Right cardiac atrium (tissue), 5 donors: ENCODE results near the gene PIK3CD. TPM values are rescaled to one million over a fixed set of nuclear protein-coding genes. Genes with fewer than 3 reads are reported as not detected.
"Not testable (repeated sequence)": the region's sequence is repeated elsewhere in the genome, so short reads cannot be mapped to it uniquely, and the experiment has no call there.

Experiments used
- ATAC-seq, 2 donors: fragments of 200-7000 bp; cut with Tn5 transposase; one replicate each; pipeline versions ENCODE4 v1.8.0 to v1.9.1; 2020; ENCODE audit warnings: moderate library complexity in 2 of 2, mild to moderate bottlenecking in 1 of 2
- DNase-seq, 3 donors: peaks; one replicate each; pipeline ENCODE4 v3.0.0-alpha.2; 2020
- H3K27ac ChIP-seq: one replicate; pipeline ENCODE4 v1.5.1; 2013; ENCODE audit warnings: mild to moderate bottlenecking, low read length, control low read depth, moderate library complexity
- H3K27me3 ChIP-seq: one replicate; pipeline ENCODE4 v1.6.1; 2013; ENCODE audit not compliant: control insufficient read depth, insufficient read depth
- H3K4me1 ChIP-seq: one replicate; pipeline ENCODE4 v1.6.1; 2013; ENCODE audit warnings: low read length; ENCODE audit not compliant: control insufficient read depth, insufficient read depth
- H3K4me3 ChIP-seq: one replicate; pipeline ENCODE4 v1.5.1; 2013; ENCODE audit warnings: low read length, control low read depth
- H3K9me3 ChIP-seq: one replicate; pipeline ENCODE4 v1.6.1; 2013; ENCODE audit warnings: low read length; ENCODE audit not compliant: control insufficient read depth
- WGBS: extraction: QIAGEN DNeasy Blood & Tissue Kit; methylation state at CpG from one replicate; pipeline ENCODE4 v1.1.7; 2013; 5-methylcytosine and 5-hydroxymethylcytosine counted together
- intact Hi-C, 4 donors: fragments of 100-400 bp; cut with DNase I; formaldehyde crosslinking; loops; one replicate each; pipeline versions ENCODE4 v1.11.0 to v1.14.0; 2022 to 2023
- polyA plus RNA-seq: library from polyadenylated mRNA; stranded (reverse); fragments of 200-250 nt; gene quantifications from one replicate; pipeline ENCODE4 v1.2.3, GENCODE V29; 2013
- total RNA-seq, 4 donors: library from RNA; stranded (reverse); fragmentation: NEBNext Ultra II Directional; extraction: Animal tissue kit (Norgen Biotek cat#: 25700); gene quantifications; one replicate each; pipeline ENCODE4 v1.2.1, GENCODE V29; 2021
- donor health status: healthy with polysubstance abuse.
- donor health status: DM: no; HTN: yes; CAD: no.
- donor health status: DM: no; HTN: no; CAD: no.
- donor health status: DM: no; HTN: yes; CAD: no; lungs with severe emphysema.
- donor health status: DM: yes; HTN: yes; CAD: no.

Gene PIK3CD
- total and polyA plus RNA-seq, 5 donors = 3.0 to 5.9 (median 4.5) TPM

- H3K4me3 ChIP-seq, ATAC-seq, H3K27ac ChIP-seq, DNase-seq, H3K4me1 ChIP-seq, H3K27me3 ChIP-seq, H3K9me3 ChIP-seq: not testable (repeated sequence)
- WGBS = 96% methylated on average over 3 of the region's 3 CpGs
- intact Hi-C loops = loop anchor here in 3 of 4 donors (5.0 to 10.0 kb wide), 2 partner anchors 240 to 242 kb away; no protein-coding TSS in a partner anchor
Measured at GRCh38 chr1:9625030-9625429, 26.5 kb upstream of the PIK3CD start.

- Histone ChIP-seq H3K27ac (no peak overlapping the region), H3K9me3 (no peaks in the 10 kb centered on the region), H3K4me1 (no peaks in the 10 kb centered on the region), H3K4me3 (no peak overlapping the region), H3K27me3 (no peaks in the 10 kb centered on the region)
- DNase-seq = no peak
- intact Hi-C loops = loop anchor here in 3 of 4 donors (5.0 to 10.0 kb wide), 2 partner anchors 239 to 241 kb away; no protein-coding TSS in a partner anchor
- WGBS = 74% methylated on average over 9 of the region's 9 CpGs
- no peak for ATAC-seq
Measured at GRCh38 chr1:9626201-9626608, 25.3 kb upstream of the PIK3CD start.

- H3K4me3 ChIP-seq = no peak overlapping the region
- DNase-seq (no peak), ATAC-seq (no peak)
- intact Hi-C loops = loop anchor here in 3 of 4 donors (5.0 to 10.0 kb wide), 2 partner anchors 236 to 239 kb away; no protein-coding TSS in a partner anchor
- H3K9me3 ChIP-seq = no peaks in the 10 kb centered on the region
- H3K27ac ChIP-seq = no peak overlapping the region
- no peaks in the 10 kb centered on the region for H3K4me1 ChIP-seq
- H3K27me3 ChIP-seq = no peaks in the 10 kb centered on the region
- 70% methylated on average over 23 of the region's 23 CpGs for WGBS
Measured at GRCh38 chr1:9628541-9629444, 22.7 kb upstream of the PIK3CD start.

- intact Hi-C loops = loop anchor here in 3 of 4 donors (5.0 to 10.0 kb wide), 2 partner anchors 235 to 238 kb away; no protein-coding TSS in a partner anchor
- Histone ChIP-seq H3K27me3 (no peaks in the 10 kb centered on the region), H3K4me1 (no peaks in the 10 kb centered on the region), H3K9me3 (no peaks in the 10 kb centered on the region), H3K27ac (no peak overlapping the region), H3K4me3 (no peak overlapping the region)
- peak; percentile 55 to 85 (median 81) for DNase-seq
- WGBS = 47% methylated on average over 29 of the region's 29 CpGs
- peak; percentile 42 to 51 for ATAC-seq
Measured at GRCh38 chr1:9629445-9630201, 21.9 kb upstream of the PIK3CD start.

- Histone ChIP-seq H3K9me3 (no peaks in the 10 kb centered on the region), H3K27me3 (no peaks in the 10 kb centered on the region), H3K4me3 (no peak overlapping the region), H3K27ac (no peak overlapping the region), H3K4me1 (no peaks in the 10 kb centered on the region)
- DNase-seq (no peak), ATAC-seq (no peak)
- 79% methylated on average over 8 of the region's 8 CpGs for WGBS
- intact Hi-C loops = no loop called here
Measured at GRCh38 chr1:9630331-9631111, 21.0 kb upstream of the PIK3CD start.

- Histone ChIP-seq H3K27me3 (no peaks in the 10 kb centered on the region), H3K9me3 (no peaks in the 10 kb centered on the region), H3K4me1 (no peaks in the 10 kb centered on the region), H3K27ac (no peak overlapping the region), H3K4me3 (no peak overlapping the region)
- DNase-seq (no peak), ATAC-seq (no peak)
- WGBS = 90% methylated on average over 3 of the region's 3 CpGs
- intact Hi-C loops = no loop called here
Measured at GRCh38 chr1:9631613-9632012, 19.9 kb upstream of the PIK3CD start.

- 80% methylated on average over 6 of the region's 6 CpGs for WGBS
- H3K4me1 ChIP-seq = no peaks in the 10 kb centered on the region
- H3K27ac ChIP-seq = no peak overlapping the region
- H3K9me3 ChIP-seq = no peaks in the 10 kb centered on the region
- DNase-seq (no peak), ATAC-seq (no peak)
- intact Hi-C loops = no loop called here
- H3K27me3 ChIP-seq = no peaks in the 10 kb centered on the region
- no peak overlapping the region for H3K4me3 ChIP-seq
Measured at GRCh38 chr1:9633493-9633892, 18.0 kb upstream of the PIK3CD start.

- H3K27ac ChIP-seq = no peak overlapping the region
- H3K9me3 ChIP-seq = no peaks in the 10 kb centered on the region
- DNase-seq (no peak), ATAC-seq (no peak)
- intact Hi-C loops = no loop called here
- no peaks in the 10 kb centered on the region for H3K27me3 ChIP-seq
- 73% methylated on average over 2 of the region's 2 CpGs for WGBS
- no peaks in the 10 kb centered on the region for H3K4me1 ChIP-seq
- H3K4me3 ChIP-seq = no peak overlapping the region
Measured at GRCh38 chr1:9634582-9634981, 16.9 kb upstream of the PIK3CD start.

GRCh38 chr1:9639227-9639626 is 12.3 kb upstream of the PIK3CD start:
- intact Hi-C loops = no loop called here
- ATAC-seq (no peak), DNase-seq (no peak)
- Histone ChIP-seq H3K27me3 (no peaks in the 10 kb centered on the region), H3K4me3 (no peak overlapping the region), H3K9me3 (no peaks in the 10 kb centered on the region), H3K27ac (no peak overlapping the region), H3K4me1 (no peaks in the 10 kb centered on the region)
- 69% methylated on average over 6 of the region's 6 CpGs for WGBS

GRCh38 chr1:9643351-9644256 is 7.9 kb upstream of the PIK3CD start:
- Histone ChIP-seq H3K4me3 (no peak overlapping the region), H3K27me3 (no peaks in the 10 kb centered on the region), H3K9me3 (no peaks in the 10 kb centered on the region), H3K27ac (no peak overlapping the region), H3K4me1 (no peaks in the 10 kb centered on the region)
- DNase-seq (no peak), ATAC-seq (no peak)
- 51% methylated on average over 8 of the region's 8 CpGs for WGBS
- intact Hi-C loops = no loop called here
